PFSK-1 (cell line): ENCODE measurements around the gene ELF4.

ENCODE experiments used
- POLR2AphosphoS5 ChIP-seq: IDR thresholded peaks from 2 replicates; pipeline ENCODE4 v1.6.1; 2012; ENCODE audit warnings: low read depth, mild to moderate bottlenecking, control low read depth, low read length, moderate library complexity
- SIN3A ChIP-seq: IDR thresholded peaks from 2 replicates; pipeline ENCODE4 v1.6.1; 2012; ENCODE audit warnings: mild to moderate bottlenecking, low read length, moderate library complexity, borderline replicate concordance; ENCODE audit not compliant: insufficient read depth
- TAF1 ChIP-seq: IDR thresholded peaks from 2 replicates; pipeline ENCODE4 v1.6.1; 2012; ENCODE audit warnings: low read length, control low read depth, borderline replicate concordance; ENCODE audit not compliant: insufficient read depth

DNA sequence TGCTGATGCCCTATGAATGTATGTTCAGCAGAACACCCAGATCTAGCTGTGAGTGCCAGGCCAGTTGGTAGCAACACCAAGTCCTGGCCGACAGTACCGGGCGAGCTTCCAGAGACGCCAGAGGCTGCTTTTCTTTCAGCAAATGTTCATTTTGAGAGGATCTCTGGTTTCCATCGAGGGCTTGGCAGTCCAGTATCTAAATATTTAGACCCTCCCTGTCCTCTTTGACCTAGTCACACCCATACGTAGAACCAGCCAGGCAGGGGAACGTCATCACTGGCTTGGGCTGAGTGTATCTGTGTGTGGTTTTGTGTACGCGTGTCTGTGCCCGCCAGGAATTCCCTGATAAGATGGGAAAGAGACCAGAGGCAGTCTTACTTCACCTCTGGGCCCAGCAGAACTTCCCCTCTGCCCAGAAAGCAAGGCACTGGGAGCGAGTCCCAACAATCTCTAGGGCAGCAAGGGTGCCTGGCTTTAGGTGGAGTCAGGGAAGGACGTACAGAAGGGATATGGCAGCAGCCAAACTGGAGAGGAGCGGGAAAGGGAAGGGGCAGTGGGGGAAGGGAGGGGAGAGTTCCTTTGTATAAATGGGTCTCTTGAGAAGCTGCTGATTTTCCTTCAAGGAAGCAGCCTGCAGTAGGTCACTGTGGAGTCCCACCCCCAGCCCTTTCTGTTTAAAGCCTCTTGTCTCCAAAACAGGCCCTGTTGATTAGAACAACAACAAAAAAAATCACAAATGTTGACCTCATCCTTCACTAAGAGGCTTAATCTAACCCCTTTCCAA lies 15.0 kb upstream of the ELF4 start:
- no peak for TF ChIP-seq SIN3A
- TF ChIP-seq TAF1 = no peak
- no peak for TF ChIP-seq POLR2AphosphoS5
